Right kidney (tissue), 1 donor: Measurements from ENCODE around the gene COL6A1.
"Not testable (repeated sequence)": the region's sequence is repeated elsewhere in the genome, so short reads cannot be mapped to it uniquely, and the experiment has no call there.

Source experiments
- DNase-seq: peaks from one replicate; pipeline ENCODE4 v3.0.0-alpha.2; 2016

COL6A1 gene

GRCh38 chr21:46027851-46028493 lies 46.4 kb downstream of the COL6A1 start:
- no peak for DNase-seq

- DNase-seq, result no peak
Observed at GRCh38 chr21:46028573-46029091, 47.1 kb downstream of the COL6A1 start.

- DNase-seq, result no peak
Observed at GRCh38 chr21:46029186-46029924, 47.8 kb downstream of the COL6A1 start.

GRCh38 chr21:46031484-46031883 lies 49.9 kb downstream of the COL6A1 start:
- no peak for DNase-seq

GRCh38 chr21:46032100-46032499 lies 50.5 kb downstream of the COL6A1 start:
- DNase-seq, result no peak

- DNase-seq, result no peak
Observed at GRCh38 chr21:46033410-46034400, 52.1 kb downstream of the COL6A1 start.

GRCh38 chr21:46035809-46036695 lies 54.5 kb downstream of the COL6A1 start:
- DNase-seq, result no peak

GRCh38 chr21:46036696-46037330 lies 55.2 kb downstream of the COL6A1 start:
- DNase-seq, result no peak

- no peak for DNase-seq
Observed at GRCh38 chr21:46037331-46038325, 56.1 kb downstream of the COL6A1 start.

GRCh38 chr21:46038341-46038829 lies 56.8 kb downstream of the COL6A1 start:
- DNase-seq, result no peak

GRCh38 chr21:46038871-46039397 lies 57.4 kb downstream of the COL6A1 start:
- DNase-seq, result no peak

- DNase-seq, result no peak
Observed at GRCh38 chr21:46039891-46040660, 58.5 kb downstream of the COL6A1 start.

- DNase-seq, result no peak
Observed at GRCh38 chr21:46040707-46041106, 59.1 kb downstream of the COL6A1 start.

- DNase-seq, result no peak
Observed at GRCh38 chr21:46041183-46041582, 59.6 kb downstream of the COL6A1 start.

- DNase-seq, result no peak
Observed at GRCh38 chr21:46045154-46045553, 63.6 kb downstream of the COL6A1 start.

- no peak for DNase-seq
Observed at GRCh38 chr21:46046471-46046870, 64.9 kb downstream of the COL6A1 start.

GRCh38 chr21:46046906-46047305 lies 65.3 kb downstream of the COL6A1 start:
- DNase-seq, result not testable (repeated sequence)
